Measurements from ENCODE around the gene TPRN. TPM values are rescaled to one million over a fixed set of nuclear protein-coding genes. Genes with fewer than 3 reads are reported as not detected.
"Not testable (repeated sequence)": the region's sequence is repeated elsewhere in the genome, so short reads cannot be mapped to it uniquely, and the experiment has no call there.

Gene TPRN
- total RNA-seq, 1 experiment from 2014 or later: 43.1 TPM

DNA sequence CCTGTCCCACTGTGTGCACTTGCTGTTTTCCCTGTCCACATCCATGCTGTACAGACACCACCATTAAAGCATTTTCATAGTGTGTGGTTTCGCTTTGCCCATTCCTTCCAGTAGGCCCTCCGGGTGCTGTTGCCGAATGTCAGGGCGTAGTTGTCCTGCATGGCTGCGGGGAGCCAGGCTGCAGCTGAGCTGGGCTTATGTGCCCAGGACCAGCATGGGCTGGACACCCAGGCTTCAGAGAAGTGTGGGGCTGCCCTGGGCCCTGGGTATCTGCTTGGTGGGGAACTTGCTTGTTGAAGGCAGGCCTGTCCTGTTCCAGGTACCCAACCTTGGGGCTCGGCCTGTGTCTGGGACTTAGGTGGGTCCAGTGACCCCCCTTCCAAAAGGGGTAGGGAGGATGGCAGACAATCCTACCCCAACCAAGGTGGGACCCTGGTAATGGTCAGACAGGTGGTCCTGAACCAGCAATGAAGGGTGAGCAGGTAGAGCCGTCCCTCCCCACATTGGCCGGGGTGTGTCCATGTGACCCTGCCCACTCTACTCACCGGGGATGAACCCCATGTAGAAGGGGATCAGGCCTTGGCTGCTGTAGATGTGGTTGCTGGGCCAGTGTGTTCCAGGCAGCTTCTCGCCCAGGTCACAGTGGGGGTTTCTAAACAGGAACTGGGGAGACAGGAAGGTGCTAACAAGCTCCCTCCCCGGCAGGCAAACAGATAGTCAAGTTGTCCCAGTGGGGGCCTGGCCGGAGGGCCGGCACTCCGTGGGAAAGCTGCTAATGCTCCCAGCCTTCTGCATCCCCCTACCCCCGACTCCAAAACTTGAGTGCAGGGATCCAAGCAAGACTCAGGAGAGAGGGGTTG lies 43.3 kb upstream of the TPRN start (continued):
- TF ChIP-seq, protein P1, sequence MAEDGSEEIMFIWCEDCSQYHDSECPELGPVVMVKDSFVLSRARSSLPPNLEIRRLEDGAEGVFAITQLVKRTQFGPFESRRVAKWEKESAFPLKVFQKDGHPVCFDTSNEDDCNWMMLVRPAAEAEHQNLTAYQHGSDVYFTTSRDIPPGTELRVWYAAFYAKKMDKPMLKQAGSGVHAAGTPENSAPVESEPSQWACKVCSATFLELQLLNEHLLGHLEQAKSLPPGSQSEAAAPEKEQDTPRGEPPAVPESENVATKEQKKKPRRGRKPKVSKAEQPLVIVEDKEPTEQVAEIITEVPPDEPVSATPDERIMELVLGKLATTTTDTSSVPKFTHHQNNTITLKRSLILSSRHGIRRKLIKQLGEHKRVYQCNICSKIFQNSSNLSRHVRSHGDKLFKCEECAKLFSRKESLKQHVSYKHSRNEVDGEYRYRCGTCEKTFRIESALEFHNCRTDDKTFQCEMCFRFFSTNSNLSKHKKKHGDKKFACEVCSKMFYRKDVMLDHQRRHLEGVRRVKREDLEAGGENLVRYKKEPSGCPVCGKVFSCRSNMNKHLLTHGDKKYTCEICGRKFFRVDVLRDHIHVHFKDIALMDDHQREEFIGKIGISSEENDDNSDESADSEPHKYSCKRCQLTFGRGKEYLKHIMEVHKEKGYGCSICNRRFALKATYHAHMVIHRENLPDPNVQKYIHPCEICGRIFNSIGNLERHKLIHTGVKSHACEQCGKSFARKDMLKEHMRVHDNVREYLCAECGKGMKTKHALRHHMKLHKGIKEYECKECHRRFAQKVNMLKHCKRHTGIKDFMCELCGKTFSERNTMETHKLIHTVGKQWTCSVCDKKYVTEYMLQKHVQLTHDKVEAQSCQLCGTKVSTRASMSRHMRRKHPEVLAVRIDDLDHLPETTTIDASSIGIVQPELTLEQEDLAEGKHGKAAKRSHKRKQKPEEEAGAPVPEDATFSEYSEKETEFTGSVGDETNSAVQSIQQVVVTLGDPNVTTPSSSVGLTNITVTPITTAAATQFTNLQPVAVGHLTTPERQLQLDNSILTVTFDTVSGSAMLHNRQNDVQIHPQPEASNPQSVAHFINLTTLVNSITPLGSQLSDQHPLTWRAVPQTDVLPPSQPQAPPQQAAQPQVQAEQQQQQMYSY (CRISPR knock-in tag; IDR thresholded peaks at IDR 0.05): 0 out of 2 replicates have a peak, but pooled peaks have one; percentile 14
- TF ChIP-seq CBFB (CRISPR knock-in tag; IDR thresholded peaks at IDR 0.05; ENCODE audit: low read depth) (no peak), FOXP1 (CRISPR knock-in tag; IDR thresholded peaks at IDR 0.05; ENCODE audit: borderline replicate concordance) (0 out of 2 replicates have a peak, but pooled peaks have one; percentile 67), MYBL2 (CRISPR knock-in tag; IDR thresholded peaks at IDR 0.05) (0 out of 2 replicates have a peak, but pooled peaks have one; percentile 43), KAT7 (CRISPR knock-in tag; IDR thresholded peaks at IDR 0.05; ENCODE audit: borderline replicate concordance) (no peak), GTF2I (CRISPR knock-in tag; conservative IDR thresholded peaks at IDR 0.05) (no peak), NFE2L1 (CRISPR knock-in tag; IDR thresholded peaks at IDR 0.05) (0 out of 2 replicates have a peak, but pooled peaks have one; percentile 37), SP1 (CRISPR knock-in tag; conservative IDR thresholded peaks at IDR 0.05) (0 out of 2 replicates have a peak, but pooled peaks have one; percentile 19), EMX1 (CRISPR knock-in tag; IDR thresholded peaks at IDR 0.05) (peak; percentile 86), JAZF1 (CRISPR knock-in tag; IDR thresholded peaks at IDR 0.05) (no peak), NFYB (CRISPR knock-in tag; conservative IDR thresholded peaks at IDR 0.05; ENCODE audit: low read depth) (no peak), ZNF138 (CRISPR knock-in tag; conservative IDR thresholded peaks at IDR 0.05) (no peak), IRF2 (CRISPR knock-in tag; IDR thresholded peaks at IDR 0.05; ENCODE audit: borderline replicate concordance, low read depth) (no peak), JUN (CRISPR knock-in tag; IDR thresholded peaks at IDR 0.05) (no peak)
- TF ChIP-seq, protein P2, sequence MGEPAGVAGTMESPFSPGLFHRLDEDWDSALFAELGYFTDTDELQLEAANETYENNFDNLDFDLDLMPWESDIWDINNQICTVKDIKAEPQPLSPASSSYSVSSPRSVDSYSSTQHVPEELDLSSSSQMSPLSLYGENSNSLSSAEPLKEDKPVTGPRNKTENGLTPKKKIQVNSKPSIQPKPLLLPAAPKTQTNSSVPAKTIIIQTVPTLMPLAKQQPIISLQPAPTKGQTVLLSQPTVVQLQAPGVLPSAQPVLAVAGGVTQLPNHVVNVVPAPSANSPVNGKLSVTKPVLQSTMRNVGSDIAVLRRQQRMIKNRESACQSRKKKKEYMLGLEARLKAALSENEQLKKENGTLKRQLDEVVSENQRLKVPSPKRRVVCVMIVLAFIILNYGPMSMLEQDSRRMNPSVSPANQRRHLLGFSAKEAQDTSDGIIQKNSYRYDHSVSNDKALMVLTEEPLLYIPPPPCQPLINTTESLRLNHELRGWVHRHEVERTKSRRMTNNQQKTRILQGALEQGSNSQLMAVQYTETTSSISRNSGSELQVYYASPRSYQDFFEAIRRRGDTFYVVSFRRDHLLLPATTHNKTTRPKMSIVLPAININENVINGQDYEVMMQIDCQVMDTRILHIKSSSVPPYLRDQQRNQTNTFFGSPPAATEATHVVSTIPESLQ (CRISPR knock-in tag; IDR thresholded peaks at IDR 0.05): no peak
- TF ChIP-seq, protein P3, sequence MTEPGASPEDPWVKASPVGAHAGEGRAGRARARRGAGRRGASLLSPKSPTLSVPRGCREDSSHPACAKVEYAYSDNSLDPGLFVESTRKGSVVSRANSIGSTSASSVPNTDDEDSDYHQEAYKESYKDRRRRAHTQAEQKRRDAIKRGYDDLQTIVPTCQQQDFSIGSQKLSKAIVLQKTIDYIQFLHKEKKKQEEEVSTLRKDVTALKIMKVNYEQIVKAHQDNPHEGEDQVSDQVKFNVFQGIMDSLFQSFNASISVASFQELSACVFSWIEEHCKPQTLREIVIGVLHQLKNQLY (CRISPR knock-in tag; IDR thresholded peaks at IDR 0.05): no peak

DNA sequence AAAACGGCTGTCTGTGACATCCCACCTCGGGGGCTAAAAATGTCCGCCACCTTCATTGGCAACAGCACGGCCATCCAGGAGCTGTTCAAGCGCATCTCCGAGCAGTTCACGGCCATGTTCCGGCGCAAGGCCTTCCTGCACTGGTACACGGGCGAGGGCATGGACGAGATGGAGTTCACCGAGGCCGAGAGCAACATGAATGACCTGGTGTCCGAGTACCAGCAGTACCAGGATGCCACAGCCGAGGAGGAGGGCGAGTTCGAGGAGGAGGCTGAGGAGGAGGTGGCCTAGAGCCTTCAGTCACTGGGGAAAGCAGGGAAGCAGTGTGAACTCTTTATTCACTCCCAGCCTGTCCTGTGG lies 42.7 kb upstream of the TPRN start:
- peaks cover 20% of the 10 kb centered on the region for H3K36me3 Mint-ChIP-seq
- H3K4me3 Mint-ChIP-seq: peak overlapping the region; percentile 81
- H3K27ac Mint-ChIP-seq; DNase-seq (ENCODE audit: low spot score); H3K9me3 Mint-ChIP-seq; H3K27me3 Mint-ChIP-seq (ENCODE audit: low read depth); ATAC-seq: not testable (repeated sequence)
- CTCF ChIA-PET: interaction anchor here (2.1 kb wide), 1 partner anchor 8 kb away, joined by 7 read pairs; no protein-coding TSS in a partner anchor
- POLR2A ChIA-PET: interaction anchor here (1.2 kb wide), 1 partner anchor 11 kb away, joined by 3 read pairs; no protein-coding TSS in a partner anchor
- H3K4me1 Mint-ChIP-seq: peaks cover 35% of the 10 kb centered on the region

Data from WTC11 (cell line).